H9 (cell line): ENCODE data around the gene RNF213. TPM values are rescaled to one million over a fixed set of nuclear protein-coding genes. Genes with fewer than 3 reads are reported as not detected.

ENCODE experiments used
- DNase-seq: peaks from one replicate; pipeline ENCODE4 v3.0.0-alpha.2; 2017
- H2AFZ ChIP-seq: one replicate; pipeline ENCODE4 v1.6.1; 2013; ENCODE audit warnings: mild to moderate bottlenecking, low read length, control low read depth, moderate library complexity
- H2AK5ac ChIP-seq: 2 replicates; pipeline ENCODE4 v1.6.1; 2013; ENCODE audit warnings: low read length, control low read depth, mixed read lengths; ENCODE audit not compliant: insufficient read length
- H2BK120ac ChIP-seq: one replicate; pipeline ENCODE4 v1.6.1; 2013; ENCODE audit warnings: low read depth, mild to moderate bottlenecking, low read length, control low read depth, inconsistent platforms; ENCODE audit not compliant: poor library complexity, severe bottlenecking
- H2BK12ac ChIP-seq: 2 replicates; pipeline ENCODE4 v1.6.1; 2013; ENCODE audit warnings: low read length, control low read depth, mixed read lengths, low read depth; ENCODE audit not compliant: insufficient read length
- H2BK15ac ChIP-seq: 2 replicates; pipeline ENCODE4 v1.6.1; 2013; ENCODE audit warnings: low read depth, low read length, control low read depth
- H2BK20ac ChIP-seq: one replicate; pipeline ENCODE4 v1.6.1; 2013; ENCODE audit warnings: low read depth, mild to moderate bottlenecking, low read length, control low read depth, inconsistent platforms; ENCODE audit not compliant: poor library complexity, severe bottlenecking
- H2BK5ac ChIP-seq: 2 replicates; pipeline ENCODE4 v1.6.1; 2013; ENCODE audit warnings: low read length, control low read depth, mixed read lengths; ENCODE audit not compliant: insufficient read length
- H3K14ac ChIP-seq: 2 replicates; pipeline ENCODE4 v1.6.1; 2013; ENCODE audit warnings: low read length, control low read depth; ENCODE audit not compliant: insufficient read depth
- H3K18ac ChIP-seq: 2 replicates; pipeline ENCODE4 v1.6.1; 2013; ENCODE audit warnings: low read depth, mild to moderate bottlenecking, mixed read lengths, low read length, control low read depth; ENCODE audit not compliant: insufficient read length
- H3K23ac ChIP-seq: 2 replicates; pipeline ENCODE4 v1.6.1; 2013; ENCODE audit warnings: low read length, control low read depth, mixed read lengths, low read depth; ENCODE audit not compliant: insufficient read length
- H3K23me2 ChIP-seq: 2 replicates; pipeline ENCODE4 v1.6.1; 2013; ENCODE audit warnings: low read depth, mild to moderate bottlenecking, mixed read lengths, low read length, control low read depth; ENCODE audit not compliant: insufficient read length, poor library complexity, severe bottlenecking
- H3K27ac ChIP-seq: 2 replicates; pipeline ENCODE4 v1.5.1; 2013; ENCODE audit warnings: low read length, control low read depth, mixed read lengths, low read depth; ENCODE audit not compliant: insufficient read length
- H3K27me3 ChIP-seq: 2 replicates; pipeline ENCODE4 v1.6.1; 2013; ENCODE audit warnings: low read length, control low read depth, inconsistent platforms; ENCODE audit not compliant: insufficient read depth
- H3K4ac ChIP-seq: 2 replicates; pipeline ENCODE4 v1.6.1; 2013; ENCODE audit warnings: low read depth, mild to moderate bottlenecking, control low read depth, inconsistent platforms, low read length, moderate library complexity
- H3K4me1 ChIP-seq: 2 replicates; pipeline ENCODE4 v1.6.1; 2013; ENCODE audit warnings: low read length, control low read depth, inconsistent platforms; ENCODE audit not compliant: insufficient read depth
- H3K4me2 ChIP-seq: 2 replicates; pipeline ENCODE4 v1.6.1; 2013; ENCODE audit warnings: low read length, control low read depth, mixed read lengths; ENCODE audit not compliant: insufficient read length, insufficient read depth
- H3K56ac ChIP-seq: 2 replicates; pipeline ENCODE4 v1.6.1; 2013; ENCODE audit warnings: low read depth, mild to moderate bottlenecking, mixed read lengths, low read length, control low read depth; ENCODE audit not compliant: insufficient read length
- H3K79me1 ChIP-seq: 2 replicates; pipeline ENCODE4 v1.6.1; 2013; ENCODE audit warnings: low read depth, mild to moderate bottlenecking, moderate library complexity, low read length, control low read depth, inconsistent platforms; ENCODE audit not compliant: insufficient read depth, poor library complexity, severe bottlenecking
- H3K79me2 ChIP-seq: 2 replicates; pipeline ENCODE4 v1.6.1; 2013; ENCODE audit warnings: low read length, control low read depth, inconsistent platforms; ENCODE audit not compliant: insufficient read depth
- H3K9ac ChIP-seq: 2 replicates; pipeline ENCODE4 v1.6.1; 2013; ENCODE audit warnings: low read length, control low read depth, mixed read lengths; ENCODE audit not compliant: insufficient read length; ENCODE audit errors: extremely low read depth
- H3K9me3 ChIP-seq: one replicate; pipeline ENCODE4 v1.6.1; 2013; ENCODE audit warnings: low read depth, low read length, inconsistent platforms; ENCODE audit not compliant: control insufficient read depth
- H3T11ph ChIP-seq: one replicate; pipeline ENCODE4 v1.6.1; 2013; ENCODE audit warnings: mild to moderate bottlenecking, low read length, control low read depth, inconsistent platforms
- H4K20me1 ChIP-seq: one replicate; pipeline ENCODE4 v1.6.1; 2013; ENCODE audit not compliant: control insufficient read depth, insufficient read length, insufficient read depth
- H4K5ac ChIP-seq: 2 replicates; pipeline ENCODE4 v1.6.1; 2013; ENCODE audit warnings: low read depth, mild to moderate bottlenecking, mixed read lengths, low read length, control low read depth; ENCODE audit not compliant: insufficient read length
- H4K8ac ChIP-seq: replicated peaks from 2 replicates; pipeline ENCODE4 v1.6.1; 2013; ENCODE audit warnings: low read length, control low read depth, mixed read lengths, low read depth; ENCODE audit not compliant: insufficient read length
- H4K91ac ChIP-seq: 2 replicates; pipeline ENCODE4 v1.6.1; 2013; ENCODE audit warnings: low read depth, mild to moderate bottlenecking, moderate library complexity, mixed read lengths, low read length, control low read depth; ENCODE audit not compliant: insufficient read length
- H3K27ac Mint-ChIP-seq, 3 experiments: 2 replicates in 2 of 3; 3 replicates in 1 of 3; pipeline ENCODE4 v1.8.0; 2020 to 2021; ENCODE audit warnings: mixed read lengths in 3 of 3, mild to moderate bottlenecking in 1 of 3, moderate library complexity in 1 of 3
- H3K27me3 Mint-ChIP-seq: 2 replicates; pipeline ENCODE4 v1.8.0; 2021; ENCODE audit warnings: low read depth, mild to moderate bottlenecking, moderate library complexity, mixed read lengths
- H3K36me3 Mint-ChIP-seq, 3 experiments: 2 replicates in 2 of 3; 3 replicates in 1 of 3; pipeline ENCODE4 v1.8.0; 2020 to 2021; ENCODE audit warnings: low read depth in 3 of 3, mixed read lengths in 3 of 3; ENCODE audit not compliant: insufficient read depth in 1 of 3
- H3K4me1 Mint-ChIP-seq, 2 experiments: 2 replicates each; pipeline ENCODE4 v1.8.0; 2020; ENCODE audit warnings: mixed read lengths in 2 of 2
- H3K4me3 Mint-ChIP-seq, 2 experiments: 2 replicates in 1 of 2; 3 replicates in 1 of 2; pipeline ENCODE4 v1.8.0; 2020 to 2021; ENCODE audit warnings: mild to moderate bottlenecking in 2 of 2, mixed read lengths in 2 of 2, moderate library complexity in 1 of 2
- H3K9me3 Mint-ChIP-seq, 2 experiments: 2 replicates in 1 of 2; 3 replicates in 1 of 2; pipeline ENCODE4 v1.8.0; 2020; ENCODE audit warnings: mild to moderate bottlenecking in 2 of 2, mixed read lengths in 2 of 2, moderate library complexity in 1 of 2
- WGBS: extraction: QIAGEN DNeasy Blood & Tissue Kit; methylation state at CpG from one replicate; pipeline ENCODE4 v1.1.7; 2013; ENCODE audit warnings: missing lambda C conversion rate, low lambda C conversion rate, mixed read lengths; ENCODE audit not compliant: insufficient read length; ENCODE audit errors: extremely low coverage; 5-methylcytosine and 5-hydroxymethylcytosine counted together
- total RNA-seq: library from RNA; stranded (reverse); gene quantifications from 2 replicates; pipeline ENCODE4 v1.2.1, GENCODE V29; 2021
- TF ChIP-seq, protein P1 (sequence below): fragments of 200-600 bp; sonication (generic); conservative IDR thresholded peaks from 3 replicates; pipeline ENCODE4 v1.8.0; 2021; ENCODE audit warnings: antibody characterized with exemption, mild to moderate bottlenecking

The RNF213 gene
- total RNA-seq, 1 experiment from 2014 or later, result 34.3 TPM

GRCh38 chr17:80295146-80295545 is 34.5 kb downstream of the RNF213 start:
- Histone ChIP-seq H2AK5ac (no peak overlapping the region), H2BK12ac (no peak overlapping the region), H3T11ph (no peak overlapping the region), H3K79me2 (no peaks in the 10 kb centered on the region), H3K79me1 (no peaks in the 10 kb centered on the region), H2BK15ac (no peak overlapping the region), H3K18ac (no peak overlapping the region), H3K4me2 (no peak overlapping the region), H3K4me1 (no peaks in the 10 kb centered on the region), H2BK20ac (no peak overlapping the region), H2BK5ac (no peak overlapping the region), H3K9ac (no peak overlapping the region), H4K91ac (no peak overlapping the region), H3K4ac (no peak overlapping the region), H4K20me1 (no peaks in the 10 kb centered on the region), H4K5ac (no peak overlapping the region), H3K27me3 (no peaks in the 10 kb centered on the region), H2AFZ (no peak overlapping the region), H3K9me3 (no peaks in the 10 kb centered on the region), H4K8ac (no peak overlapping the region), H3K27ac (no peak overlapping the region), H3K23me2 (no peaks in the 10 kb centered on the region), H3K14ac (no peak overlapping the region), H2BK120ac (no peak overlapping the region), H3K23ac (no peak overlapping the region), H3K56ac (no peak overlapping the region)
- H3K4me1 Mint-ChIP-seq, result no peaks in the 10 kb centered on the region
- DNase-seq, result no peak
- TF ChIP-seq, protein P1, sequence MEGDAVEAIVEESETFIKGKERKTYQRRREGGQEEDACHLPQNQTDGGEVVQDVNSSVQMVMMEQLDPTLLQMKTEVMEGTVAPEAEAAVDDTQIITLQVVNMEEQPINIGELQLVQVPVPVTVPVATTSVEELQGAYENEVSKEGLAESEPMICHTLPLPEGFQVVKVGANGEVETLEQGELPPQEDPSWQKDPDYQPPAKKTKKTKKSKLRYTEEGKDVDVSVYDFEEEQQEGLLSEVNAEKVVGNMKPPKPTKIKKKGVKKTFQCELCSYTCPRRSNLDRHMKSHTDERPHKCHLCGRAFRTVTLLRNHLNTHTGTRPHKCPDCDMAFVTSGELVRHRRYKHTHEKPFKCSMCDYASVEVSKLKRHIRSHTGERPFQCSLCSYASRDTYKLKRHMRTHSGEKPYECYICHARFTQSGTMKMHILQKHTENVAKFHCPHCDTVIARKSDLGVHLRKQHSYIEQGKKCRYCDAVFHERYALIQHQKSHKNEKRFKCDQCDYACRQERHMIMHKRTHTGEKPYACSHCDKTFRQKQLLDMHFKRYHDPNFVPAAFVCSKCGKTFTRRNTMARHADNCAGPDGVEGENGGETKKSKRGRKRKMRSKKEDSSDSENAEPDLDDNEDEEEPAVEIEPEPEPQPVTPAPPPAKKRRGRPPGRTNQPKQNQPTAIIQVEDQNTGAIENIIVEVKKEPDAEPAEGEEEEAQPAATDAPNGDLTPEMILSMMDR, result no peak
- H3K27ac Mint-ChIP-seq, result no peak overlapping the region; a peak in 2 of 7 replicates
- peaks cover 4% of the 10 kb centered on the region in 2 experiments; a peak in 3 of 5 replicates for H3K9me3 Mint-ChIP-seq
- no peaks in the 10 kb centered on the region for H3K27me3 Mint-ChIP-seq
- no CpG with 5 or more reads among the region's 5 CpGs for WGBS
- no peak overlapping the region for H3K4me3 Mint-ChIP-seq
- peaks cover 36 to 78% (median 70%) of the 10 kb centered on the region in 3 experiments for H3K36me3 Mint-ChIP-seq
